ENCODE results near the gene PYCR2.
"Not testable (repeated sequence)": the region's sequence is repeated elsewhere in the genome, so short reads cannot be mapped to it uniquely, and the experiment has no call there.

PYCR2 gene

GRCh38 chr1:225923692-225924555 lies at the start of gene PYCR2:
Gene PYCR2 (minus strand): TSS chr1:225924250. CDS start chr1:225924110, 140 bp downstream.
- peak; percentile 92 for FAIRE-seq
- DNase-seq (ENCODE audit: insufficient read length, low spot score), result peak; percentile 99

- DNase-seq (ENCODE audit: insufficient read length, low spot score) (no peak), FAIRE-seq (no peak)
Measured at GRCh38 chr1:225973158-225973557, 49.1 kb upstream of the PYCR2 start.

DNA sequence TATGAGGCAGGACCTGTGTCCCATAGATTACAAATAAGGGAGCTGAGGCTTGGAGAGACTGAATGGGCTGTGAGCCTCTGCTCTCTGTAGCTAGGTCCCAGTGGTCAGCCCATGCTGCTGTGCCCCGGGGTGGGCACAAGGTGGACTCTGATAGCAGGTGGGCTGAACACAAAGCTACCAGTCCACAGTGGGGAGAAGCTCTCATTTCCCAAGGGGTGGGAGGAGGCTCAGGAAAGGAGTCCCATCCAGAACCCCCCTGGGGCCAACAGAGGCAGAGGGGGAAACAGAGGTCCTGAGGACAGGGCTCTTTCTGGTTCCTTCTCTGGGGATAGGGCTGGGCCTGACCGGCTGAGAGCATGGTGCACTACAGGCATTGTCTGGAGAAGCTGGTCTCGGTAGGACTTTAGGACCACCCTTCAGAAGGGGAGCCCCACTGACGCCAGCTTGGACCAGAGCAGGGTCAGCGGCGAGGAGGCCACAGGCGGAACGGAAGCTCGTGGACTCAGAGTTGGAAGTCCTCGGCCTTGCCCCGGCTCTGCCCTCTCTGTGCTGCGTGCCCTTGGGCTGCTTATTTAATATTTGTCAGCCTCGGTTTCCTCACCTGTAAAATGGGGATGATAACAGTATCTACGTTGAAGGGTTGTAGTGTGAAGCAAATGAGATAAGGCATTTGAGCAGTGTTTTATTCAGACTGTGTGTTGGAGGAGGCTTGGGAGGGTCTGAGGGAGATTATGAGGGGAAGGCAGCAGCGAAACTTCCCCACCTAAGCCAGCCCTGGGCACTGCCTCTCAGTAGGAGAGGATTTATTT lies 48.5 kb upstream of the PYCR2 start:
- no peak for FAIRE-seq
- no peak for DNase-seq (ENCODE audit: insufficient read length, low spot score)

DNA sequence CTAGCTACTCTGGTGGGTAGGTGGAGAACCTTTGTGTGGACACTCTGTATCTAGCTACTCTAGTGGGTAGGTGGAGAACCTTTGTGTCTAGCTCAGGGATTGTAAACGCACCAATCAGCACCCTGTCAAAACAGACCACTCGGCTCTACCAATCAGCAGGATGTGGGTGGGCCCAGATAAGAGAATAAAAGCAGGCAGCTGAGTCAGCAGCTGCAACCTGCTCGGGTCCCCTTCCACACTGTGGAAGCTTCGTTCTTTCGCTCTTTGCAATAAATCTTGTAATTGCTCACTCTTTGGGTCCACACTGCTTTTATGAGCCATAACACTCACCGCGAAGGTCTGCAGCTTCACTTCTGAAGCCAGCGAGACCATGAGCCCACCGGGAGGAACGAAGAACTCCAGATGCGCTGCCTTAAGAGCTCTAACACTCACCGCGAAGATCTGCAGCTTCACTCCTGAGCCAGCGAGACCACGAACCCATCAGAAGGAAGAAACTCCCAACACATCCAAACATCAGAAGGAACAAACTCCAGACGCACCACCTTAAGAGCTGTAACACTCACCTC lies 46.6 kb upstream of the PYCR2 start:
- DNase-seq (ENCODE audit: insufficient read length, low spot score); FAIRE-seq: not testable (repeated sequence)

DNA sequence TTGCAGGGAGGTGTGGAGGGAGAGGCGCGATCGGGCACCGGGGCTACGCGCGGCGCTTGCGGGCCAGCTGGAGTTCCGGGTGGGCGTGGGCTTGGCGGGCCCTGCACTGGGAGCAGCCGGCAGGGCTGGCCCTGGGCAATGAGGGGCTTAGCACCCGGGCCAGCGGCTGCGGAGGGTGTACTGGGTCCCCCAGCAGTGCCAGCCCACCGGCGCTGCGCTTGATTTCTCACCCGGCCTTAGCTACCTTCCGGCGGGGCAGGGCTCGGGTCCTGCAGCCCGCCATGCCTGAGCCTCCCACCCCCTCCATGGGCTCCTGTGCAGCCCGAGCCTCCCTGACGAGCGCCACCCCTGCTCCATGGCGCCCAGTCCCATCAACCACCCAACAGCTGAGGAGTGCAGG lies 45.7 kb upstream of the PYCR2 start:
- not testable (repeated sequence) for FAIRE-seq; DNase-seq (ENCODE audit: insufficient read length, low spot score)

- no peak for DNase-seq (ENCODE audit: insufficient read length, low spot score)
- FAIRE-seq, result no peak
Measured at GRCh38 chr1:225965231-225965630, 41.2 kb upstream of the PYCR2 start.

DNA sequence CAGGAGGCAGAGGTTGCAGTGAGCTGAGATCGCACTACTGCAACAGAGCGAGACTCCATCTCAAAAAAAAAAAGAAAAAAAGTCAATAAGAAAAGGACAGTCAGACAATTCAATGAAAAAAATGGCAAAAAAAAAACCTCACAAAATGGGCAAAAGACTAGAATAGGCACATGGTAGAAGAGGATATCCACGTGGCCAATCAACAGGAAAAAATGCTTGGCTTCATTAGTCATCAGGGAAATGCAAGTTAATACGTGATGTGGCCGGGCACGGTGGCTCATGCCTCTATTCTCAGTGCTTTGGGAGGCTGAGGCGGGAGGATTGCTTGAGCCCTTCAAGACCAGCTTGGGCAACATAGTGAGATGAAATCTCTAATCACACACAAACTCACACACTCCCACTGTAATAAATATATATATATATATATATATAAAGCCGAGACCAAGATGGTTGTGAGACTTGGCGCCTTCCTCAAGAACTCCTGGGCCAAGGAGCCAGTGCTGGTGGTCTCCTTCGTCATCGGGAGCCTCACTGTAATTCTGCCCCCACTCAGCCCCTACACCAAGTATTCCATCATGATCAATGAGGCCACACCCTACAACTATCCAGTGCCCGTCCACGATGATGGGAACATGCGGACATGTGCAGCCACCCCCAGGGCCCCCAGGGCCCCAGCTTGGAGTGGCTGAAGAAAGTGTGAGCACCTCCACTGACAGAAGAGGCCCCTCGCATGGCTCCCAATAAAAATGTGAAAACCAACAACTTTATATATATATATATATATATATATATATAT lies 39.9 kb upstream of the PYCR2 start:
- no peak for FAIRE-seq
- no peak for DNase-seq (ENCODE audit: insufficient read length, low spot score)

DNA sequence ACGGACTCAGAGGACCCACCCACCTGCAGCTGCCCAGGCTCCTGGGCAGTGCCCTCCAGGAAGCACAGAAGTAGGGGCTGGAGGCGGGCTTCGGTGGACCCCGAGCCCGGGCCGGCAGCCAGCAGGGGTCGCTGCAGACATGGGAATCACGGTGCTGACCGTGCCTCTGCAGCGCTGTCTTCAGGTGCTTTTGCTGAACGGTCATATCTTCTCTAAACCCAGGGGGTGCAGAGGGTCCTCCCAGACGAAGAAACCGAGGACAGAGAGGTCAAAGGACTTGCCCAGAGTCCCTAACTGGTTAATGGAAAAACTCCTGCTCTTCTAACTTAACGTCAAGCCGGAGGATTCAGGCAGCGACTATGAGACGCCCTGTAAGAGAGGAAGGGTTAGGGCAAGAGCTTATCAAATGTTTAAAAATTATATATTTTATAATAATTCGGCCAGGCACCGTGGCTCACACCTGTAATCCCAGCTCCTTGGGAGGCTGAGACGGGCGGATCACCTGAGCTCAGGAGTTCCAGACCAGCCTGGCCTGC lies 38.5 kb upstream of the PYCR2 start:
- peak; percentile 48 for DNase-seq (ENCODE audit: insufficient read length, low spot score)
- no peak for FAIRE-seq

- FAIRE-seq, result no peak
- DNase-seq (ENCODE audit: insufficient read length, low spot score), result no peak
Measured at GRCh38 chr1:225961659-225962439, 37.8 kb upstream of the PYCR2 start.

- peak; percentile 23 for FAIRE-seq
- DNase-seq (ENCODE audit: insufficient read length, low spot score), result no peak
Measured at GRCh38 chr1:225958041-225958440, 34.0 kb upstream of the PYCR2 start.

DNA sequence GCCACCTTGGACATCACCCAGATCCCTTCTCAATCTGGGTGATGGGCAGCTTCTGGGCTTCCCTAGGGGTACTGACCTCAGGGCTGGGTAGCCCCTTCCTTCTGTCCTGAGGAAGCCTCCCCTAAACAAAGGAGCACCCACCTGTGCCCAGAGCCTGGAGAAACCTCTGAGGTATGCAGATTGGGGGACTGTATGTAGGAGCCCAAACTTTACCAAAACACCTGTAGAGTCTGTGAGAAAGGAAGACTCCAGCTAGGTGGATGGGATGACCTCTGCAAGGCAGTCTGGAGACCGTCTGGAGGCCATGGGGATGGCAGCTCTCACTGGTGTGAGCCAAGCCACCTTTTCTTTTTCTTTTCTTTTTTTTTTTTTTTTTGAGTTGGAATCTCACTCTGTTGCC lies 30.7 kb upstream of the PYCR2 start:
- no peak for DNase-seq (ENCODE audit: insufficient read length, low spot score)
- FAIRE-seq, result no peak

DNA sequence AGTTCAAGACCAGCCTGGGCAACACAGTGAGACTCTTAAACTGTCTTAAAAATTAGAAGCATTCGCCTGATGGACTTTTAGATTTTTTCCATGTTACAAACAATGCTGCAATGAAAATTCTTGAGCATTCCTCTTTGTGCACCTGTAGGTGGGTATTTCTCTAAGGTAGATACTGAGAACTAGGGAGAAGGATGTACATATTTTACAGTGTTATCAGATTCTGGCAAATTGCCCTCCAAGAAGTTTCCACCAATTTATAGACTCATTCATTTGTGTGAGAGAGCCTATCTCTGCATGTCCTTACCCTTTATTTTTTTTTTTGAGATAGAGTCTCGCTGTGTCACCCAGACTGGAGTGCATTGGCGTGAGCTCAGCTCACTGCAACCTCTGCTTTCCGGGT lies 29.3 kb upstream of the PYCR2 start:
- no peak for FAIRE-seq
- DNase-seq (ENCODE audit: insufficient read length, low spot score), result no peak

DNA sequence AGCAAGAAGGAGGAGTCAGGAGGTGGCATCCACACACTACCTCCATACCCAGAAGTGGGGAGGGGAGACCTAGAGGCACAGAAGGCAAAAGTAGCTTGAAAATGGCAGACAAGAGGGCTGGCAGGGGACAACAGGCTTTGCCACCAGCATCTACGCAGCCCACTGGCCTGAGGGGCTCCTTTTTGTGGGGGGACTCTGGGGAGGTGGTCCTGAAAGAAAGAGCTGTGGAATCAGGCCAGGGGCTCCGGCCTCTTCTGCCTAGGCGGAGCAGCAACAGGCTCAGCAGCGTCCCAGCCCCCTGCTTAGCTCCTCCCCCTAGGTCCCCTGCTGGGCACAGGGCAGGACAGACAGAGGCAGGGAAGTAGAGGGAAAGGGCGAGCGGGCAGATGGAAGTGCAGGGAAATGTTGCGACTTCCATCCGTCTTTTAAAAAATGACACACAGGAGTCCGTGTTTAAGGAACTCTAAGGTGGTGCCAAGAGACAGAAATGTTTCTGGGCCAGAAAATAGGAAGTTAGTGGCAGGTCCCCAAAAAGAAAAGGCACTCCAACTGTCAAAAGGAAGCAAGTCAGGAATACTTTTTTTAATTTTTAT lies 27.0 kb upstream of the PYCR2 start:
- FAIRE-seq (no peak), DNase-seq (ENCODE audit: insufficient read length, low spot score) (no peak)

DNA sequence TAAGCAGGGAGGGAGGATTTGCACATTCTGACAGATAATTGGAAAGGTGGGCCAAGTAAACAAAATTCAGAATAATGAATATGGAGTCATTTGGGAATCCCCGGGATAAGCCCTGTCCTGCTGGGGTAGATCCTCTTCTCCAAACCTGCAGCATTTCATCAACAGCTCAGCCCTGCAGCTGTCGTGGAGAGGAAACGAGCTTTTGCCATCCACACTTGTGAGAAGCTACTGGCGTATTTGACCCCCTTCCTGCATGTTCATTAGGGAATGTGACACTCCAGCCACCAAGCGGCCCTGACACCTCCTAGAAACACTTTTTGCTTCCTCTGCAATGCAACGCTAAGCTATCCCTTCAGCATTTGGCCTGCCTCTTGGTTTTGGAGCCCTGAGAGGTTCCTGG lies 25.0 kb upstream of the PYCR2 start:
- FAIRE-seq, result no peak
- no peak for DNase-seq (ENCODE audit: insufficient read length, low spot score)

DNA sequence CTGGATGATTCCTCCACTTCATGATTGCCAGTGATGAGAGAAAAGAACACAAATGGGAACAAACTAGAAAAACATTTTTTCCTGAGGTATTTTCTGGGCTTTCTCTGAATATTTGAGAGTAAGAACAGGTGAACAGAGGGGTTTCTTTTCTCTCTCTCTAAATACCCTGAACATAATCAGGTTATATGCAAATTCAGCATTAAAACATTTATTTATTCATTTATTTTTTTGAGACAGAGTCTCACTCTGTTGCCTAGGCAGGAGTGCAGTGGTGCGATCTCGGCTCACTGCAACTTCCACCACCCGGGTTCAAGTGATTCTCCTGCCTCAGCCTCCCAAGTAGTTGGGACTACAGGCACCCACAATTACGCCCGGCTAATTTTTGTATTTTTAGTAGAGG lies 22.8 kb upstream of the PYCR2 start:
- DNase-seq (ENCODE audit: insufficient read length, low spot score), result no peak
- FAIRE-seq, result no peak

GRCh38 chr1:225946082-225946620 lies 22.1 kb upstream of the PYCR2 start:
- DNase-seq (ENCODE audit: insufficient read length, low spot score) (no peak), FAIRE-seq (no peak)

DNA sequence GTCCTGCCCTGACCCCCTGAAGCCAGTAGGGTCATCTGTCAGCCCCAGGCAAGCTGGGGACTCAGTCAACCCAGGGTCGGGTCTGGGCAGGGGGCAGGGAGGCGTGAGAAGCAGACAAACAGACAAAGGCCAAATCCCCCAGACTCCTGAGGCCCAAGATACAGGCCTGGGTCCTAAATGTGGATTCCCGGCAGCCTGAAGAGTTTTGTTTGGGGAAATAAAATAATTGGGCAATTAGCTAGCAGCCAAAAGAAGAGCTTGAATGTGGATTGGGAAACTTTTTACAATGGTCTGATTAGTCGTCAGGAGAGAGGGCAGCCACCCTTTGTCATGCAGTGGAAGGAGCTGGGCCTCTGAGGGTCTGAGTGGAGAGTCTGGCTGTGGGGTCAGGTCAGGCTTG lies 21.5 kb upstream of the PYCR2 start:
- FAIRE-seq, result no peak
- DNase-seq (ENCODE audit: insufficient read length, low spot score), result no peak

- no peak for FAIRE-seq
Measured at GRCh38 chr1:225944951-225945350, 20.9 kb upstream of the PYCR2 start.

GRCh38 chr1:225944387-225944786 lies 20.3 kb upstream of the PYCR2 start:
- DNase-seq (ENCODE audit: insufficient read length, low spot score) (no peak), FAIRE-seq (no peak)

More at GRCh38 chr1:225944951-225945350, 20.9 kb upstream of the PYCR2 start:
- DNase-seq (ENCODE audit: insufficient read length, low spot score), result no peak
